ENCODE results near the gene MAU2.

MAU2 gene

DNA sequence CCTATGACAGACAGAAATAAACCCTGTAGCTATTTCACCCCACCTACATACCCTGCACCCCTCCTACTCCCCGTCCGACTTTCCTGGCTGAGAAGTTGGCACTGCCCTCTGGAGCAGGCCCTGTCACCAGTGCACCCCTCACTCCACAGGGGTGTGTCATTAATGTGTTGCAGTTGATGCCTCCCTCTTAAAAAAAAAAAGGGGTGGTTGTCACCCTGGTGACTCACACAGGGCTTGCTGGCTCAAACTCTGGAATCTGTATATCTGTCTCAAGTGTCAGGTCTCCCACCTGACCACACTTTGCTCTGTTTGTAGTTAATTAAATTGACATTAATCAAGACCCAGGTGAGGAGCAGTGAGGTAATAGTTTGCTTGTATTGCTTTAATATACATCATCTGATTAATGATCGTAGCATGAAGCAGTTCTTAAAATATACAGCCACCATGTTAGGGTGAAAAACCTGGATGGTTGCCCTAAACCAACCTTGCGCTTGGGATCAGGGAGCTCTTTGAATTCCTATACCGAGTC is 82.8 kb downstream of the MAU2 start:
- no peak overlapping the region for H3K27ac ChIP-seq
- TF ChIP-seq, protein P1, sequence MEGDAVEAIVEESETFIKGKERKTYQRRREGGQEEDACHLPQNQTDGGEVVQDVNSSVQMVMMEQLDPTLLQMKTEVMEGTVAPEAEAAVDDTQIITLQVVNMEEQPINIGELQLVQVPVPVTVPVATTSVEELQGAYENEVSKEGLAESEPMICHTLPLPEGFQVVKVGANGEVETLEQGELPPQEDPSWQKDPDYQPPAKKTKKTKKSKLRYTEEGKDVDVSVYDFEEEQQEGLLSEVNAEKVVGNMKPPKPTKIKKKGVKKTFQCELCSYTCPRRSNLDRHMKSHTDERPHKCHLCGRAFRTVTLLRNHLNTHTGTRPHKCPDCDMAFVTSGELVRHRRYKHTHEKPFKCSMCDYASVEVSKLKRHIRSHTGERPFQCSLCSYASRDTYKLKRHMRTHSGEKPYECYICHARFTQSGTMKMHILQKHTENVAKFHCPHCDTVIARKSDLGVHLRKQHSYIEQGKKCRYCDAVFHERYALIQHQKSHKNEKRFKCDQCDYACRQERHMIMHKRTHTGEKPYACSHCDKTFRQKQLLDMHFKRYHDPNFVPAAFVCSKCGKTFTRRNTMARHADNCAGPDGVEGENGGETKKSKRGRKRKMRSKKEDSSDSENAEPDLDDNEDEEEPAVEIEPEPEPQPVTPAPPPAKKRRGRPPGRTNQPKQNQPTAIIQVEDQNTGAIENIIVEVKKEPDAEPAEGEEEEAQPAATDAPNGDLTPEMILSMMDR (conservative IDR thresholded peaks at IDR 0.05) = no peak
- TF ChIP-seq ZFX (IDR thresholded peaks at IDR 0.05) = no peak

DNA sequence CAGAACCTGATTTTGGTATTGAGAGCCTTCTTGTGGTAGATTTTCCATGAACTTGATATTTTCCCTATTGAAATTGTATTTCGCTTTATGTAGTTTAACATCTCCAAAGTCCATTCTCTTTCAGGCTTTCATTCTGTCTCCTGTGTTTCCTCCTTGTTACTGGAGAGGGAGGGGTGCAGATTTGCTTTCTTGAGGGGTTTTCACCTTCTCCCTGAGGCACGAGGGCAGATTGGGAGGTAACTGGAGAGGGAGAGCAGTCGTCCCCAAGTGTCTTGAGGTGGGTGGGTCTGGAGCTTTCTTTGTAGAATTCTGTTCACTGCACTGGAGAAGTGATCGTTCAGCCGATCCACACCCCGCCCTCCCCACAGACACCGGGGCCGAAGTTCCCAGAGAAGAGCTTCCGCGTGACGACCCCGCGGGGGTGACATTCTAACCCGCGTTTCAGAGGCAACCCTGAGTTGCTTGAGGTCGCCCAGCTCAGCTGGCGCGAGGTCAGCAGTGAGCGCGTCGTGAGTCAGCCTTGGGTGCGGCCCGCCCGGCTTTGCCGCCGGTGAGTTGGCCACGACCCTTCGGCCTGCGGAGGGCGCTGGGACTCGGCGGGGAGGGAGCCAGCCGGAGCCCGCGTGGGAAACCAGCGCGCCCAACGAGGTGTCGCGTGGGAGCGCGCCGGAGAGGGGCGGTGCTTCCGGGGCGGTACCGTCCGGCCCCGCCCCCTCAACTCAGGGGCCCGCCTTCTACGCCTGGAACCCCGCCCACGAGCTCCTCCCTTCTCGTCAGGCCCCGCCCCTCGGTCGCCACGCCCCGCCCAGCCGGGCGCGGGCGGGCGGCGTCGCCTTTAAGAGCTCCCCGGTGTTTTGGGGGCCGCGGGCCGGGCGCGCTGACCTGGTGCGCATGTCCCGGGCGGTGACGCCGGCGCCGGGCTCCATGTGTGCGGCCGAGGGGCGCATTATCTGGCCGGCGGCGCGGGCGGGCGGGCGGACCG is 84.5 kb downstream of the MAU2 start, which contains the start of gene GATAD2A:
TSS of gene GATAD2A (plus strand) at position 797 of the 982 bp plus-strand sequence. CDS start 59,671 bp downstream, outside the sequence.
- H3K27ac ChIP-seq = peak within 1 kb of the TSS; percentile 87
- no peak for TF ChIP-seq ZFX (IDR thresholded peaks at IDR 0.05)
- TF ChIP-seq, protein P1 (conservative IDR thresholded peaks at IDR 0.05) = peak; percentile 47

DNA sequence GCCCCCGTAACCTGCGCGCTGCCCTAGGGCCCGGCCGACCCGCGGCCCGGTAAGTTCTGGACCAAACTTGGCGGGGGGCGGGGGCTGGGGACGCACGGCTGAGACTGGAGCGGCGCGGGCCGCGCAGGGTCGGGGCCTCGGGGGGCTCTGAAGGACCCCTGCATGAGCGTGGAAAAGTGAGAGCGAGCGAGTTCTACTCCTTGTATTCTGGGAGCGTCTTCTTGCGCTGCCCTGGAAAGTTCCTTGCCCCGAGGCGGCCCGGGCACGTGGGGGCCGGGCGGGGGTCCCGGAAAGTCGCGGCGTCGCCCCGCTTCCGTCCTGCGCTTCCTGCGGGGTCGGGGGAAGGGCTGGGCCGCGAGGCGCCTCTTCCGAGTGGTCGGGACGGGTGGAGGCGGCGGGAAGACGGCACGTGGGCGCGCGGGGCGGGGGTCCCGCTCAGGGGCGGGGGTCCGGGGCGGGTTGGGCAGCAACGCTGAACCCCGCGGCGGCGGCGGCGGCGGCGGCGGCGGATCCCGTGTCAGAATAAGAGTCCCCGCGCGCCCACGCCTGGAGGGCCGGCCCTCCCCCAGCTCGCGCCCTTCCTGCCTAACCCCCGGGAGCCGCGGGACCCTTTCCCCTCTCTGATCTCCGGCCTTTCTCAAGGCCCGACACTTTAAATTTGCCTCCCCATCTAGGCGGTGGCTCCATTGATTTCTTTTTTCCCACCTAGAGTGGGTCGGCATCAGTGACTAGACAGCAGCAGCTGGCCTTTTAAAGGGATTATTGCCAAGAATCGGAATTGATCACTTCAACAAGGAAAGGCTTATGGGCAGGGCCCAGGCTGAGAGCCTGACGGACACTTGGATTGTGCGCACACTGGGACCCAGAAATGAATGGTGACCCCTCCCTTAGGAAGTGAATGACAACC is 85.6 kb downstream of the MAU2 start:
- H3K27ac ChIP-seq = peak overlapping the region; percentile 87
- TF ChIP-seq ZFX (IDR thresholded peaks at IDR 0.05) = no peak
- TF ChIP-seq, protein P1 (conservative IDR thresholded peaks at IDR 0.05) = no peak

DNA sequence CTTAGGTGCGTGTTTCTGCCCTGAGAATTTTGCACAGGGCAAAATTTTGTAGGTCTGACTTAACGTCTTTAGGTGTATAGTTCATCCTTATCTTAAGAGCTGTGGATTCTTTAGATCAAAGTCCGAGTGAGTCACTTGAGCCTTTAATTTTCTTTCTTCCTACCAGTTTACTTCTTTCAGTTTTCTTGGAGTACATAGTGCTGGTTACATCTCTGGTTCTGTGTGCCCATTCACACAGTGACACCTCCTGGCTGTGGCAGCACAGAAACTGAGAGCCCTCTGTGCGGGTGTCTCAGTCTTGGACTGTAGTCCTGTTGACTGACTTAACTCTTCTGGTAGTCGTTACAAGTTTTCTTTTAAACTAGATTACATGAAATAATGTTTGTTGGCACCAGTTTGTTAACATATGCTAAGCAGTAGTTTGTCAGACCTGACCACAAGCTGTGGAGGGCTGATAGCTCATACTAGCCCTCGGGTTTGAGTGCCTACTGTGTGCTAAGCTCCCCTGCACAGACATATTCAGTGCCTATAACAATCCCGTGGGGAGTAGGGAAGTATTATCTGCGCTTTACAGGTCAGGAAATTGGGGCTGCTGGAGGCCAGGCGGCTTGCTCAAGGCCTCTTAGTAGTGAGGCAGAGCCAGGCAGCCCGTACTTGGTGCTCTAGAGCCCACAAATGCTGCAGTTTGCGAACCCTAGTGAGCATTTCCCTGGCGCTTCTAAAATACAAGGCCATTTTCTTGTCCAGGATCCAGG is 86.4 kb downstream of the MAU2 start:
- no peak for TF ChIP-seq ZFX (IDR thresholded peaks at IDR 0.05)
- TF ChIP-seq, protein P1 (conservative IDR thresholded peaks at IDR 0.05) = no peak; the same call in 1 of the 2 replicates
- peak overlapping the region; percentile 87 for H3K27ac ChIP-seq

DNA sequence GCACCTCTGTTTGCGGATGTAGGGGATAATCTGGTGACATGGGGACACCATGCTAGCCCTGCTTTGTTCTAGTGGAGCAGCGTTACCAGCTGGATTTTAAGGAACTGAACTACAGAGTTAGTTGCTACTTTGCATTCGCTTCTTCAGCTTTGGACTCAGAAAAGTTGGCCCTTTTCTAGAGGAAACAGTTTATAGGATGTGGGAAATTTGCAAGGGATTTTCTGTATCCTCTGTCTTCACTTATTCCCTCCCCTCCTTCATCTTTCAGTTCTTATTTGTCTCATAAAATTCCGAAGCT is 87.0 kb downstream of the MAU2 start:
- H3K27ac ChIP-seq = peak overlapping the region; percentile 87; the same call in 1 of the 2 replicates
- TF ChIP-seq, protein P1 (conservative IDR thresholded peaks at IDR 0.05) = no peak

Data from C4-2B (cell line).